Measurements from ENCODE around the gene POLR3A. TPM values are rescaled to one million over a fixed set of nuclear protein-coding genes. Genes with fewer than 3 reads are reported as not detected.

Gene POLR3A
- total and polyA plus RNA-seq, 4 experiments from 2014 or later: 4.5 to 17.6 (median 13.3) TPM

GRCh38 chr10:77939561-77940001 is 89.7 kb downstream of the POLR3A start:
- no peaks in the 10 kb centered on the region for H3K9me3 ChIP-seq (ENCODE audit: control insufficient read depth in 1 of 2, low read length in 2 of 2)
- no peak for DNase-seq
- peaks cover 2 to 7% of the 10 kb centered on the region in 2 donors for H3K27me3 Mint-ChIP-seq
- no peaks in the 10 kb centered on the region for H3K36me3 ChIP-seq (ENCODE audit: insufficient read depth, low read length)
- H3K4me3 Mint-ChIP-seq: no peak overlapping the region
- no peak overlapping the region for H3K4me3 ChIP-seq (ENCODE audit: low read length in 2 of 2)
- H3K27me3 ChIP-seq (ENCODE audit: insufficient read depth, low read length): no peaks in the 10 kb centered on the region
- no peak overlapping the region for H3K27ac Mint-ChIP-seq
- H3K9me3 Mint-ChIP-seq: no peaks in the 10 kb centered on the region
- ChIA-PET CTCF (ENCODE audit: partially characterized antibody) (no interaction called here), POLR2A (ENCODE audit: partially characterized antibody) (no interaction called here)
- intact Hi-C loops (cut with micrococcal nuclease): no loop called here
- H3K27ac ChIP-seq (ENCODE audit: low read depth, low read length): no peak overlapping the region
- no peaks in the 10 kb centered on the region for H3K4me1 ChIP-seq (ENCODE audit: insufficient read depth, low read length)
- no peaks in the 10 kb centered on the region for H3K4me1 Mint-ChIP-seq
- no peaks in the 10 kb centered on the region for H3K36me3 Mint-ChIP-seq

- Mint-ChIP-seq H3K27me3 (peaks cover 1 to 3% of the 10 kb centered on the region in 2 donors), H3K27ac (no peak overlapping the region), H3K9me3 (no peaks in the 10 kb centered on the region), H3K4me1 (no peaks in the 10 kb centered on the region), H3K4me3 (no peak overlapping the region), H3K36me3 (no peaks in the 10 kb centered on the region)
- Histone ChIP-seq H3K27ac (ENCODE audit: low read depth, low read length) (no peak overlapping the region), H3K27me3 (ENCODE audit: insufficient read depth, low read length) (no peaks in the 10 kb centered on the region), H3K4me3 (ENCODE audit: low read length in 2 of 2) (no peak overlapping the region), H3K9me3 (ENCODE audit: control insufficient read depth in 1 of 2, low read length in 2 of 2) (no peaks in the 10 kb centered on the region), H3K4me1 (ENCODE audit: insufficient read depth, low read length) (no peaks in the 10 kb centered on the region), H3K36me3 (ENCODE audit: insufficient read depth, low read length) (no peaks in the 10 kb centered on the region)
- ChIA-PET POLR2A (ENCODE audit: partially characterized antibody) (no interaction called here), CTCF (ENCODE audit: partially characterized antibody) (no interaction called here)
- intact Hi-C loops (cut with micrococcal nuclease): no loop called here
- no peak for DNase-seq
Observed at GRCh38 chr10:77936697-77937567, 92.4 kb downstream of the POLR3A start.

GRCh38 chr10:77932016-77932715 is 97.1 kb downstream of the POLR3A start:
- ChIA-PET POLR2A (ENCODE audit: partially characterized antibody) (no interaction called here), CTCF (ENCODE audit: partially characterized antibody) (no interaction called here)
- Histone ChIP-seq H3K4me3 (ENCODE audit: low read length in 2 of 2) (no peak overlapping the region), H3K27me3 (ENCODE audit: insufficient read depth, low read length) (no peaks in the 10 kb centered on the region), H3K36me3 (ENCODE audit: insufficient read depth, low read length) (no peaks in the 10 kb centered on the region), H3K9me3 (ENCODE audit: control insufficient read depth in 1 of 2, low read length in 2 of 2) (no peaks in the 10 kb centered on the region), H3K27ac (ENCODE audit: low read depth, low read length) (no peak overlapping the region), H3K4me1 (ENCODE audit: insufficient read depth, low read length) (peaks cover 6% of the 10 kb centered on the region)
- Mint-ChIP-seq H3K36me3 (no peaks in the 10 kb centered on the region), H3K4me3 (no peak overlapping the region), H3K9me3 (no peaks in the 10 kb centered on the region), H3K4me1 (peaks cover 3 to 9% (median 6%) of the 10 kb centered on the region in 4 donors), H3K27ac (no peak overlapping the region), H3K27me3 (peaks cover 15 to 20% of the 10 kb centered on the region in 2 donors)
- no peak for DNase-seq
- intact Hi-C loops (cut with micrococcal nuclease): no loop called here

- Mint-ChIP-seq H3K27ac (peak overlapping the region in 2 of 7 donors; percentile 3 to 24), H3K4me1 (peaks cover 6 to 16% (median 12%) of the 10 kb centered on the region in 4 donors), H3K27me3 (peaks cover 26 to 30% of the 10 kb centered on the region in 2 donors), H3K4me3 (peak overlapping the region; percentile 69 to 82 (median 80)), H3K36me3 (peaks cover 0 to 3% of the 10 kb centered on the region in 2 donors), H3K9me3 (no peaks in the 10 kb centered on the region)
- H3K9me3 ChIP-seq (ENCODE audit: control insufficient read depth in 1 of 2, low read length in 2 of 2): no peaks in the 10 kb centered on the region
- intact Hi-C loops (cut with micrococcal nuclease): no loop called here
- ChIA-PET CTCF (ENCODE audit: partially characterized antibody) (interaction anchor here (0.5 to 1.0 kb wide), 2 partner anchors 11 to 16 kb away, joined by 3 read pairs; no protein-coding TSS in a partner anchor), POLR2A (ENCODE audit: partially characterized antibody) (no interaction called here)
- no peaks in the 10 kb centered on the region for H3K36me3 ChIP-seq (ENCODE audit: insufficient read depth, low read length)
- H3K27ac ChIP-seq (ENCODE audit: low read depth, low read length): no peak overlapping the region
- H3K4me3 ChIP-seq (ENCODE audit: low read length in 2 of 2): no peak overlapping the region
- H3K4me1 ChIP-seq (ENCODE audit: insufficient read depth, low read length): peaks cover 17% of the 10 kb centered on the region
- peaks cover 9% of the 10 kb centered on the region for H3K27me3 ChIP-seq (ENCODE audit: insufficient read depth, low read length)
- no peak for DNase-seq
Observed at GRCh38 chr10:77927402-77928246, 101.7 kb downstream of the POLR3A start.

GRCh38 chr10:77926566-77927401 is 102.5 kb downstream of the POLR3A start, which contains the start of gene DLG5:
Gene DLG5, minus strand, starts transcription at chr10:77926755. Its CDS starts 235 bp downstream, at chr10:77926520.
- ChIA-PET CTCF (ENCODE audit: partially characterized antibody) (no interaction called here), POLR2A (ENCODE audit: partially characterized antibody) (no interaction called here)
- peaks cover 26 to 30% of the 10 kb centered on the region in 2 donors for H3K27me3 Mint-ChIP-seq
- H3K27me3 ChIP-seq (ENCODE audit: insufficient read depth, low read length): peaks cover 9% of the 10 kb centered on the region
- peak within 1 kb of the TSS; percentile 69 to 88 (median 81) for H3K4me3 Mint-ChIP-seq
- H3K27ac ChIP-seq (ENCODE audit: low read depth, low read length): no peak within 1 kb of the TSS
- no peaks in the 10 kb centered on the region for H3K9me3 ChIP-seq (ENCODE audit: control insufficient read depth in 1 of 2, low read length in 2 of 2)
- peaks cover 0 to 3% of the 10 kb centered on the region in 2 donors for H3K36me3 Mint-ChIP-seq
- peak within 1 kb of the TSS in 2 of 7 donors; percentile 3 to 24 for H3K27ac Mint-ChIP-seq
- no peaks in the 10 kb centered on the region for H3K9me3 Mint-ChIP-seq
- H3K4me3 ChIP-seq (ENCODE audit: low read length in 2 of 2): peak within 1 kb of the TSS in 1 of 2 donors; percentile 9
- peaks cover 6 to 16% (median 12%) of the 10 kb centered on the region in 4 donors for H3K4me1 Mint-ChIP-seq
- DNase-seq: peak in 1 of 5 donors; percentile 13
- H3K36me3 ChIP-seq (ENCODE audit: insufficient read depth, low read length): no peaks in the 10 kb centered on the region
- intact Hi-C loops (cut with micrococcal nuclease): no loop called here
- H3K4me1 ChIP-seq (ENCODE audit: insufficient read depth, low read length): peaks cover 17% of the 10 kb centered on the region

- peak in 2 of 5 donors; percentile 4 to 6 for DNase-seq
- Histone ChIP-seq H3K4me3 (ENCODE audit: low read length in 2 of 2) (peak overlapping the region in 1 of 2 donors; percentile 9), H3K9me3 (ENCODE audit: control insufficient read depth in 1 of 2, low read length in 2 of 2) (no peaks in the 10 kb centered on the region), H3K36me3 (ENCODE audit: insufficient read depth, low read length) (no peaks in the 10 kb centered on the region), H3K27me3 (ENCODE audit: insufficient read depth, low read length) (peaks cover 9% of the 10 kb centered on the region), H3K4me1 (ENCODE audit: insufficient read depth, low read length) (peaks cover 17% of the 10 kb centered on the region), H3K27ac (ENCODE audit: low read depth, low read length) (no peak overlapping the region)
- no peak overlapping the region for H3K27ac Mint-ChIP-seq
- H3K4me3 Mint-ChIP-seq: peak overlapping the region; percentile 58 to 88 (median 74)
- H3K4me1 Mint-ChIP-seq: peaks cover 6 to 16% (median 12%) of the 10 kb centered on the region in 4 donors
- intact Hi-C loops (cut with micrococcal nuclease): no loop called here
- H3K27me3 Mint-ChIP-seq: peaks cover 26 to 30% of the 10 kb centered on the region in 2 donors
- ChIA-PET POLR2A (ENCODE audit: partially characterized antibody) (no interaction called here), CTCF (ENCODE audit: partially characterized antibody) (no interaction called here)
- H3K36me3 Mint-ChIP-seq: peaks cover 0 to 3% of the 10 kb centered on the region in 2 donors
- no peaks in the 10 kb centered on the region for H3K9me3 Mint-ChIP-seq
Observed at GRCh38 chr10:77925795-77926565, 103.3 kb downstream of the POLR3A start.

All from CD4-positive, alpha-beta memory T cell (primary cell).